ENCODE measurements around the gene ZNF580. TPM values are rescaled to one million over a fixed set of nuclear protein-coding genes. Genes with fewer than 3 reads are reported as not detected.
A peak's percentile ranks its signal among the peaks of the same experiment; 100 is the strongest.

ZNF580 gene
- polyA plus RNA-seq, 3 donors = 9.7 to 46.5 (median 10.7) TPM

- peaks cover 87% of the 10 kb centered on the region for H3K79me2 ChIP-seq (ENCODE audit: insufficient read depth, low read length)
- no peak overlapping the region for H3K9ac ChIP-seq (ENCODE audit: insufficient read depth, low read length, poor library complexity, severe bottlenecking)
- H3K36me3 ChIP-seq (replicated peaks in 1 of 2; ENCODE audit: control insufficient read depth in 1 of 2, insufficient read depth in 2 of 2, low read length in 2 of 2) = peaks cover 58 to 71% of the 10 kb centered on the region in 2 donors
- intact Hi-C loops (cut with micrococcal nuclease) = loop anchor here in 1 of 2 donors (2.0 kb wide), 1 partner anchor 14 kb away; no protein-coding TSS in a partner anchor
- 75% methylated on average over 2 of the region's 2 CpGs for WGBS (ENCODE audit: insufficient coverage)
- no peaks in the 10 kb centered on the region for H3K9me3 ChIP-seq (replicated peaks in 1 of 2; ENCODE audit: control insufficient read depth in 1 of 2, insufficient read depth in 1 of 2, low read length in 2 of 2)
- H3K4me2 ChIP-seq (replicated peaks; ENCODE audit: extremely low read depth, low read length, poor library complexity, severe bottlenecking) = no peak overlapping the region
- DNase-seq = no peak
- no peak overlapping the region for H2AFZ ChIP-seq (ENCODE audit: insufficient read depth, low read depth, low read length, poor library complexity, severe bottlenecking)
- TF ChIP-seq CTCF (IDR thresholded peaks at IDR 0.05) = no peak
- H3K27me3 ChIP-seq (ENCODE audit: control insufficient read depth in 2 of 2, insufficient read depth in 2 of 2, low read length in 2 of 2) = no peaks in the 10 kb centered on the region
- H3K4me1 ChIP-seq (ENCODE audit: control insufficient read depth in 1 of 2, insufficient read depth in 2 of 2, low read length in 2 of 2) = peaks cover 11% of the 10 kb centered on the region in 2 donors
- no peak overlapping the region for H3K4me3 ChIP-seq (replicated peaks in 1 of 3; ENCODE audit: low read depth in 2 of 3, low read length in 3 of 3)
- peaks cover 89% of the 10 kb centered on the region for H4K20me1 ChIP-seq (ENCODE audit: insufficient read depth, low read length)
- Mint-ChIP-seq H3K4me1 (peaks cover 18% of the 10 kb centered on the region), H3K4me3 (no peak overlapping the region), H3K27me3 (ENCODE audit: low read depth in 3 of 3) (no peaks in the 10 kb centered on the region), H3K36me3 (peaks cover 64 to 81% of the 10 kb centered on the region in 2 donors), H3K9me3 (peaks cover 0 to 2% (median 0%) of the 10 kb centered on the region in 7 donors), H3K27ac (peak overlapping the region in 6 of 7 donors; percentile 9 to 68 (median 50))
- peak overlapping the region in 1 of 2 donors; percentile 14 for H3K27ac ChIP-seq (ENCODE audit: low read depth in 1 of 2, low read length in 2 of 2)
These were observed 30.2 kb downstream of the ZNF580 start for GRCh38 chr19:55671054-55671378.

- Histone ChIP-seq H3K4me1 (ENCODE audit: control insufficient read depth in 1 of 2, insufficient read depth in 2 of 2, low read length in 2 of 2) (peaks cover 25% of the 10 kb centered on the region in 2 donors), H3K4me3 (replicated peaks in 1 of 3; ENCODE audit: low read depth in 2 of 3, low read length in 3 of 3) (no peak overlapping the region), H2AFZ (ENCODE audit: insufficient read depth, low read depth, low read length, poor library complexity, severe bottlenecking) (no peak overlapping the region), H3K9ac (ENCODE audit: insufficient read depth, low read length, poor library complexity, severe bottlenecking) (no peak overlapping the region), H4K20me1 (ENCODE audit: insufficient read depth, low read length) (peaks cover 86% of the 10 kb centered on the region), H3K36me3 (replicated peaks in 1 of 2; ENCODE audit: control insufficient read depth in 1 of 2, insufficient read depth in 2 of 2, low read length in 2 of 2) (peaks cover 44 to 57% of the 10 kb centered on the region in 2 donors), H3K79me2 (ENCODE audit: insufficient read depth, low read length) (peaks cover 87% of the 10 kb centered on the region), H3K27ac (ENCODE audit: low read depth in 1 of 2, low read length in 2 of 2) (no peak overlapping the region), H3K27me3 (ENCODE audit: control insufficient read depth in 2 of 2, insufficient read depth in 2 of 2, low read length in 2 of 2) (no peaks in the 10 kb centered on the region), H3K4me2 (replicated peaks; ENCODE audit: extremely low read depth, low read length, poor library complexity, severe bottlenecking) (no peak overlapping the region), H3K9me3 (replicated peaks in 1 of 2; ENCODE audit: control insufficient read depth in 1 of 2, insufficient read depth in 1 of 2, low read length in 2 of 2) (no peaks in the 10 kb centered on the region)
- DNase-seq = no peak
- no CpG with 5 or more reads among the region's 5 CpGs for WGBS (ENCODE audit: insufficient coverage)
- peaks cover 0 to 2% (median 0%) of the 10 kb centered on the region in 7 donors for H3K9me3 Mint-ChIP-seq
- H3K27me3 Mint-ChIP-seq (ENCODE audit: low read depth in 3 of 3) = no peaks in the 10 kb centered on the region
- H3K27ac Mint-ChIP-seq = peak overlapping the region in 5 of 7 donors; percentile 25 to 79 (median 49)
- no peak for TF ChIP-seq CTCF (IDR thresholded peaks at IDR 0.05)
- peaks cover 58 to 75% of the 10 kb centered on the region in 2 donors for H3K36me3 Mint-ChIP-seq
- peaks cover 32% of the 10 kb centered on the region for H3K4me1 Mint-ChIP-seq
- H3K4me3 Mint-ChIP-seq = no peak overlapping the region
- intact Hi-C loops (cut with micrococcal nuclease) = no loop called here
These were observed 31.6 kb downstream of the ZNF580 start for GRCh38 chr19:55672418-55672817.

Data from CD14-positive monocyte (primary cell).